ENCODE measurements around the gene DUOX1.

Gene DUOX1

DNA sequence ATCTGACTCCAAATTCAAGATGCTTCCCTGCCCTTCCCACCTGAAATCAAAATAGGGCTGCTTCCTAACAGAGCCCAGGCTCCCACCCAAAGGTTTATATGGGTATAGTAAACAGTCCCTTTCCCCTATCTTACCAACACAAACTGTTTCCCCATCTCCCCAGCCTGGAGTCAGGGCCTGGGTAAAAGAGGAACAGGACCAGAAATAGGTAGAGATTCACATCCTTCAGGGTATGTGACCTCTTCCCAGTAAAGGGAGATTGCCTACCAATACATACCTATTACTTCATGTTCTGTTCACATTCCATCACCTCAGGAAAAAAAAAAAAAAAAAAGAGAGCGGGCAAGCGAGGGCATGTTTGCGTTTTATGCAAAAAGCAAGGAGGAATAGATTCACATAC, 67.7 kb downstream of the DUOX1 start:
- DNase-seq: no peak

- peak; percentile 97 for DNase-seq
Observed at GRCh38 chr15:45198337-45199135, 68.7 kb downstream of the DUOX1 start.

DNA sequence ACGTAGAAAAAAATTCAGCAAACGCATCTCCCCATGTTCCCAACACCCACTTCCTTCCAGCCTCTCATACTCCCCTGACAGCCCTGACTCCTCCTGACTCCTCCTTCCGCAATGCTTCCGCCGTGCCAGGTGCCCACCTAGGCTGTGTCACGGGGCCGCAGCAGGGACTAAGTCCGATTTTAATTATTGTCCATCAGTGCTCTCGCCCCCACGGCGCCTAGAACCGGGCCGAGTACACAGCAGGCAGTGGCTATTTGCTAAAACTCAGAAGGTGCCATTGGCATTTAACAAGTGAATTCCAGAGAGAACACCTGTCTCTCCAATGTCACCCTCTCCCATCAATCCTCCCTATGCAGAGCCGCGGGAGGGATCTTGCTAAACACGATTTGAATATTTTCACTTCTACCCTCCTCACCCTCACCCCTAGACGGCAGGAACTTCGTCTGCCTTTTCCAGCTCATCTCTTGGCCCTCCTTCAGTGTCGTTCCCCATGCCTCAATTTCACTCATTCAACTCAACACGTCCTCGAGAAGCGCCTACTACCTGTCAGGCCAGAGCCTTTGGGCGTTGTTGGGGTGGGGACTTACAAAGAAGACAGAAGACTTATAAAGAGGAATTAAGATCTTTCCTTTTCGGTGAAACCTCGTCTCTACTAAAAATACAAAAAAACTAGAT, 69.5 kb downstream of the DUOX1 start:
- no peak for DNase-seq

DNA sequence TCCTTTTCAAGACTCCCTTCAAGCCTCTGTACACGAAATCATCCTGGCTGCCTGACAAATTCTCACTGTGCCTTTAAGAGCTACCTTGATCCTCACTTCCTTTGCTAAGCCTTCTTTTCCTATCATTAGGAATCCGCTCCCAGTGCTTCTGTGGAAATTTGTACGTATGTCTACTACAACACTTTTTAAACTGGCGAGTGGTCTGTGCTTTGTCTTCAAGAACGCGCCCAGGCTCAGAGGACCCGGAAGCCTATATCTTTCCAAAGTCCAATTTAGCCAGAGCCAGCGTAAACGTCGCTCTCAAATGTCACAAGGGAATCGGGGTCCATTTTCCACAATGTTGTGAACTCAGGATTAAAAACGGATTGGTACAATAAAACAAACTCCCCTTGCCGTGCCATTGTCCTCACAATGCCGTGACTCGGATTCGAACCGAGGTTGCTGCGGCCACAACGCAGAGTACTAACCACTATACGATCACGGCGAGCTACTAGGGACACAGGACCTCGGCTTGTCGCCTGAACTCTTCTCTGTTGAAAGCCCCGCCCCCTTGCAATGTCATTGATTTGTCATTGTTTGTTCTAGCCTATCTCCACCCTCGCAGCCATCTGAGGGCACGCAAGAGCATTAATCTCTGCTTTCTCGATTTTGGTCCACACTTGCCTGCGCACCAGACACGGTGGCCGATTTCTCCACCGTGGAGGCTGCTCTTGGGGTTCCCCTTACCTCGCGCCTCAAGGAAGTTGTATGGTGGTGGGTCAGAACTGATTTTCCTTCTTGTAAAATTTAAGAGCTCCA, 70.4 kb downstream of the DUOX1 start:
- DNase-seq: peak; percentile 98

GRCh38 chr15:45200799-45201556, 71.2 kb downstream of the DUOX1 start:
- DNase-seq: peak; percentile 82

DNA sequence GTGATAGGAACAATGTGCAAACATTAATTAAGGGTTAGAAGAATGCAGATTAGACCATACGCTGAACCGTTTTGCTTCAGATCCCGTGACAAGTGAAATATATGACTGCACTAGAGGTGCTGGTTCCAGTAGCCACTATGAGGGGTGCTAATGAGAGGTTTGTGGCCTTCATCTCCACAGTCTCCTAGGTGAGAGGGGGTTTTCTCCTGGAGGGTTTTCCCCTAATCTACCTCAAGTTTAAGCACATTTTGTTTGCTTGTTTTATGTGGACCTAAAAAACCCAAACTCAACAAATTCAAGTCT, 71.7 kb downstream of the DUOX1 start:
- DNase-seq: no peak

DNA sequence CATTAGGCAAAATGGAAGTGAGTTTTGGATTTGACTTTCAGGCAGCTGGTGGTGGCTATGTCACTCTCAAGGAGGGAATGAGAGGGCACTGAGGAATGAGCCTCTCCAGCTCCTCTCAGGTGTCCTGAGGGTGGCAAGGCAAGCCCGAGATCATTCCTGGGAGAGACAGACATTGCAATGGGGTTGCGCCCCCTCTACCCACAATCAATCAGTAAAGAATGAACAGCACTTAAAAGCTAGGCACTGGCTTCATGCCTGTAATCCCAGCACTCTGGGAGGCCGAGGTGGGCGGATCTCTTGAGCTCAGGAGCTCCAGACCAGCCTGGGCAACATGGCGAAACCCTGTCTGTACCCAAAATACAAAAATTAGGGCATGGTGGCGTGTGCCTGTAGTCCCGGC, 72.1 kb downstream of the DUOX1 start:
- DNase-seq: no peak

DNA sequence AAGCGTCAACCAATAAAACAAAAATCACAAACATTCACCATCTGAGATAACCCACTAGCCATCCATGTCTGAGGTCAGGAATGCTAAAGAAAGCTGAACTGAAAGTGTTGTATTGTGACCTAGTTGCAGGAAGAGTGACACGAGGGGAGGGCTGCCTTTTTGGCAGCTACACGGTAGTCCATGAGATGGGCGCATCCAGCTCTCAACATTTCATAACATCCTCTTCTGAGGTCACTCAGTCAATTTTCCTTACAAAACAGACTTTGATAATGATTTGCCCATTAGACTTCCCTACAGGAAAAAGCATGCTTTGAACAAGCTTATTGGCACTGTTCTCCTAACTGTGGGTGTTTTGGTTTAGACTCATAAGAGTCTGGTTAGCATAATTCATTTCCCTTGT, 73.4 kb downstream of the DUOX1 start:
- no peak for DNase-seq

DNA sequence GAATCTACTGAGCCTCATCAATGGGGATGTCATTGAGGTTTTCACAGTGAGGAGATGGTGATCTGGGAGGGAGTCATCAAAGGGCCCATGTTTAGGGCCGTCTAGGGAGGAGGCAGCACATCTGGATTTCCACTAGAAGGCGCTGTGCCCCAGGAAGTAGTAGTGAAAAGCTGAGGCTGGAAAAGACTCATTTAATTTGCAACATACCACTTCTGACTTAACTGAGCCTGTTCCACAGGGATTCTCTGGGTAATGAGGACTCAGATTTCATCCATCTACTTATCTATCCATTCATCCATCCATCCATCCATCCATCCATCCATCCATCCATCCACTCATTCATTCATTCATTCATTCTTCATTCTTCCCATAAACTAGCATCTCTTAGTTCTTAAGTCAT, 75.4 kb downstream of the DUOX1 start:
- DNase-seq: peak; percentile 58

DNA sequence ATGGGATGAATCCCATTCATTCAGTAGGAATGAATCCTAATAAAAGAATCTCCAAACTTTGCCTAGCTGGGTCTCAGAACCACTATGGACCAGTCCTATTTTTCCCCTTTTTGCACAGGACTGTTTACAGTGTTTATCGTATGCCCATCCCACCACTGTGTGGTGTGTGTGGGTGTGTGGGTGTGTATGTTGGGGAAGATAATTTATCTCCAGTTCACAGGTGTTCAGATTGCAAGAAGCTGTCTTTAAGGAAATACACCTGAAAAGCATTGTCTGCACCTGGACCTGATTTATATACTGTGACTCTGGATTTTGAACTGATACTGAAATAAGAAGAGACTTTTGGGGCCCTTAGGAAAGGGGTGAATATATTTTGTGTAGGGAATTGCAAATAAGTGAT, 82.7 kb downstream of the DUOX1 start:
- no peak for DNase-seq

All from fibroblast of skin of right quadriceps (primary cell).